Measurements from ENCODE around the gene ID1.

DNA sequence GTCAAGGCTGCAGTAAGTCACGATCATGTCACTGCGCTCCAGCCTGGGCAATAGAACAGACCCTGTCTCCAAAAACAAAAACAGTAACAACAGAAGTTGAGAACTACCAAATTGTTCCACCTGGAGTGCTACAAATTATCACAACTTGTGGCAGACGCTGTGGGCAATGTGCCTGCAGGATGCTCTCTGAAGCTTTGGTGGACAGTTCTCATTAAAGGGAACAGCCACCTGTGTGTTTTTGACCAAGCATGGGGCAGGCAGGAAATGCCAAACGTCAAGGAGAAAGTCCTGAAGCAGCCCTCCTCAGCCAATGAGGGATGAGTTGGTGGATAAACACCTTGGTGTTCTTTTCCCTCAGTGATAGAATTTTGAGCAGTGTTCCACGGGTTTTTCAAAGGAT is 48.5 kb downstream of the ID1 start:
- TF ChIP-seq YY1 (IDR thresholded peaks at IDR 0.05; ENCODE audit: insufficient read depth, insufficient read length) (no peak), ZNF274 (IDR thresholded peaks at IDR 0.05; ENCODE audit: low read depth, low read length) (no peak)
